SU-DHL-6 (cell line): ENCODE results near the gene MTG2.

Experiments
- H2AFZ ChIP-seq: fragments of 200-600 bp; sonication (generic); 2 replicates; pipeline ENCODE4 v1.6.1; 2014; ENCODE audit warnings: low read depth, mild to moderate bottlenecking, moderate library complexity, mixed read lengths, antibody characterized with exemption, low read length; ENCODE audit not compliant: severe bottlenecking
- H3F3A ChIP-seq: fragments of 200-600 bp; shearing (Covaris generic); 2 replicates; pipeline ENCODE4 v1.6.0; 2016; ENCODE audit warnings: antibody characterized with exemption, mild to moderate bottlenecking; ENCODE audit not compliant: insufficient read depth
- H3K27ac ChIP-seq: fragments of 200-600 bp; sonication (generic); 2 replicates; pipeline ENCODE4 v1.5.1; 2016; ENCODE audit warnings: low read depth, mild to moderate bottlenecking, low read length, moderate library complexity, mixed read lengths
- H3K27me3 ChIP-seq: fragments of 200-600 bp; sonication (generic), shearing (Covaris generic); 2 replicates; pipeline ENCODE4 v1.6.0; 2014; ENCODE audit warnings: mild to moderate bottlenecking, low read length
- H3K36me3 ChIP-seq: fragments of 200-600 bp; sonication (generic); 2 replicates; pipeline ENCODE4 v1.6.1; 2014; ENCODE audit warnings: mild to moderate bottlenecking, low read length, mixed read lengths
- H3K4me2 ChIP-seq: fragments of 300-600, 200-600 bp; shearing (Covaris generic), sonication (generic); 2 replicates; pipeline ENCODE4 v1.6.0; 2014; ENCODE audit warnings: low read length, low read depth, mild to moderate bottlenecking; ENCODE audit not compliant: poor library complexity, severe bottlenecking
- H3K4me3 ChIP-seq: fragments of 200-600 bp; sonication (generic); 2 replicates; pipeline ENCODE4 v1.5.1; 2014; ENCODE audit warnings: antibody characterized with exemption, low read length, mild to moderate bottlenecking, mixed read lengths; ENCODE audit not compliant: insufficient read depth, poor library complexity, severe bottlenecking
- H3K79me2 ChIP-seq: fragments of 200-600 bp; sonication (generic); 2 replicates; pipeline ENCODE4 v1.6.1; 2014; ENCODE audit warnings: mild to moderate bottlenecking, low read length, moderate library complexity; ENCODE audit not compliant: insufficient read depth
- H3K9ac ChIP-seq: fragments of 200-600 bp; sonication (generic); 2 replicates; pipeline ENCODE4 v1.7.0; 2014; ENCODE audit warnings: mild to moderate bottlenecking, low read length
- H3K9me2 ChIP-seq: fragments of 200-600 bp; sonication (generic); replicated peaks from 2 replicates; pipeline ENCODE4 v1.6.1; 2014; ENCODE audit warnings: low read length; ENCODE audit not compliant: insufficient read depth
- H3K9me3 ChIP-seq: fragments of 200-600 bp; sonication (generic); 2 replicates; pipeline ENCODE4 v1.6.1; 2014; ENCODE audit warnings: low read length, mixed read lengths; ENCODE audit not compliant: insufficient read depth
- H4K20me1 ChIP-seq: fragments of 200-600 bp; sonication (generic); 2 replicates; pipeline ENCODE4 v1.6.1; 2014; ENCODE audit warnings: low read depth, mild to moderate bottlenecking, antibody characterized with exemption, low read length, moderate library complexity, mixed read lengths
- EZH2phosphoT487 ChIP-seq: fragments of 200-600 bp; sonication (generic), shearing (Covaris generic); conservative IDR thresholded peaks from 2 replicates; pipeline ENCODE4 v1.6.1; 2018; ENCODE audit warnings: mild to moderate bottlenecking, antibody characterized with exemption, low read length, moderate library complexity, mixed read lengths
- TF ChIP-seq, protein P1 (sequence below): fragments of 200-600 bp; sonication (generic); IDR thresholded peaks from one replicate; pipeline ENCODE4 v1.5.1; 2017; ENCODE audit warnings: antibody characterized with exemption, mild to moderate bottlenecking, low read length, moderate library complexity; ENCODE audit not compliant: insufficient read depth, poor library complexity, severe bottlenecking

Gene MTG2

GRCh38 chr20:62168890-62169435 lies 13.9 kb upstream of the MTG2 start:
- Histone ChIP-seq H3F3A (no peaks in the 10 kb centered on the region), H4K20me1 (no peaks in the 10 kb centered on the region), H3K9me3 (no peaks in the 10 kb centered on the region), H3K27me3 (no peaks in the 10 kb centered on the region), H3K9me2 (no peaks in the 10 kb centered on the region), H3K27ac (no peak overlapping the region), H3K4me3 (no peak overlapping the region), H3K79me2 (no peaks in the 10 kb centered on the region), H3K9ac (no peak overlapping the region), H3K4me2 (no peak overlapping the region), H3K36me3 (no peaks in the 10 kb centered on the region), H2AFZ (no peak overlapping the region)
- TF ChIP-seq, protein P1, sequence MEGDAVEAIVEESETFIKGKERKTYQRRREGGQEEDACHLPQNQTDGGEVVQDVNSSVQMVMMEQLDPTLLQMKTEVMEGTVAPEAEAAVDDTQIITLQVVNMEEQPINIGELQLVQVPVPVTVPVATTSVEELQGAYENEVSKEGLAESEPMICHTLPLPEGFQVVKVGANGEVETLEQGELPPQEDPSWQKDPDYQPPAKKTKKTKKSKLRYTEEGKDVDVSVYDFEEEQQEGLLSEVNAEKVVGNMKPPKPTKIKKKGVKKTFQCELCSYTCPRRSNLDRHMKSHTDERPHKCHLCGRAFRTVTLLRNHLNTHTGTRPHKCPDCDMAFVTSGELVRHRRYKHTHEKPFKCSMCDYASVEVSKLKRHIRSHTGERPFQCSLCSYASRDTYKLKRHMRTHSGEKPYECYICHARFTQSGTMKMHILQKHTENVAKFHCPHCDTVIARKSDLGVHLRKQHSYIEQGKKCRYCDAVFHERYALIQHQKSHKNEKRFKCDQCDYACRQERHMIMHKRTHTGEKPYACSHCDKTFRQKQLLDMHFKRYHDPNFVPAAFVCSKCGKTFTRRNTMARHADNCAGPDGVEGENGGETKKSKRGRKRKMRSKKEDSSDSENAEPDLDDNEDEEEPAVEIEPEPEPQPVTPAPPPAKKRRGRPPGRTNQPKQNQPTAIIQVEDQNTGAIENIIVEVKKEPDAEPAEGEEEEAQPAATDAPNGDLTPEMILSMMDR = no peak

- no peak overlapping the region for H3K4me2 ChIP-seq
- no peaks in the 10 kb centered on the region for H3K79me2 ChIP-seq
- no peaks in the 10 kb centered on the region for H3K9me3 ChIP-seq
- TF ChIP-seq, protein P1 = no peak
- TF ChIP-seq EZH2phosphoT487 = no peak
- no peak overlapping the region for H3K4me3 ChIP-seq
- H3K27me3 ChIP-seq = no peaks in the 10 kb centered on the region
- no peaks in the 10 kb centered on the region for H3K9me2 ChIP-seq
- no peak overlapping the region for H3K27ac ChIP-seq
- H2AFZ ChIP-seq = no peak overlapping the region
- H4K20me1 ChIP-seq = no peaks in the 10 kb centered on the region
- H3K36me3 ChIP-seq = no peaks in the 10 kb centered on the region
- H3K9ac ChIP-seq = no peak overlapping the region
- H3F3A ChIP-seq = no peaks in the 10 kb centered on the region
Measured at GRCh38 chr20:62170536-62170935, 12.3 kb upstream of the MTG2 start.

DNA sequence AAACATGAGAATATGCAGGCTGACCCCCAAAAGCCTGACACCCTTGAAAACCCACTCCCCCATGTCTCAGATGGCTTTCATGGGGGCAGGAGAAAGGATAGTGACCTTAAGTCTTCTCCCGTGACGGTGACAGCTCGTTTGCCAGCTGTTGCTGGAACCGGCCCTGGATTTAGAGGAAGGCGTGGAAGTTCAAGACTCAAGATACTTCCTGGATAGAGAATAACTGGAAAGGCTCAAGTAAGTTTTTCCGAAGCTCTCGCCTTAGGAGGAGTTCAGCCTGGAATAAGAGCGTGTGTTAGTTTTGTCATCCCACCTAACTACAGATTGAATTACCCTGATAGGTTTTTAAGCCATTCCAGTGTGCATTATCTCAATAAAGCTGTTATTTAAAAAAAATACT lies 11.6 kb upstream of the MTG2 start:
- Histone ChIP-seq H3K4me2 (no peak overlapping the region), H3K27me3 (no peaks in the 10 kb centered on the region), H3K9ac (no peak overlapping the region), H3K9me3 (no peaks in the 10 kb centered on the region), H3K36me3 (no peaks in the 10 kb centered on the region), H4K20me1 (no peaks in the 10 kb centered on the region), H3K9me2 (no peaks in the 10 kb centered on the region), H3K79me2 (no peaks in the 10 kb centered on the region), H3K4me3 (no peak overlapping the region), H3F3A (no peaks in the 10 kb centered on the region), H3K27ac (no peak overlapping the region), H2AFZ (no peak overlapping the region)
- TF ChIP-seq, protein P1 = no peak
- TF ChIP-seq EZH2phosphoT487 = no peak

- TF ChIP-seq, protein P1 = no peak
- TF ChIP-seq EZH2phosphoT487 = no peak
- H3K79me2 ChIP-seq = no peaks in the 10 kb centered on the region
- H3K27me3 ChIP-seq = no peaks in the 10 kb centered on the region
- H4K20me1 ChIP-seq = no peaks in the 10 kb centered on the region
- no peak overlapping the region for H3K27ac ChIP-seq
- no peaks in the 10 kb centered on the region for H3K9me2 ChIP-seq
- no peak overlapping the region for H3K4me2 ChIP-seq
- no peaks in the 10 kb centered on the region for H3K36me3 ChIP-seq
- no peak overlapping the region for H3K4me3 ChIP-seq
- no peaks in the 10 kb centered on the region for H3K9me3 ChIP-seq
- no peak overlapping the region for H2AFZ ChIP-seq
- H3F3A ChIP-seq = no peaks in the 10 kb centered on the region
- no peak overlapping the region for H3K9ac ChIP-seq
Measured at GRCh38 chr20:62172666-62173065, 10.2 kb upstream of the MTG2 start.
